HL-60 (cell line): Measurements from ENCODE around the gene C21orf58.

Source experiments
- DNase-seq, 2 experiments: peaks; one replicate each; pipeline ENCODE4 v3.0.0-alpha.2; 2010 to 2020; ENCODE audit warnings: low read depth in 1 of 2, low spot score in 1 of 2
- H3K27ac ChIP-seq: fragments of 250-450 bp; sonication (Bioruptor Pico); replicated peaks from 2 replicates; pipeline ENCODE4 v1.5.1; 2020; ENCODE audit warnings: mild to moderate bottlenecking, moderate library complexity
- H3K27me3 ChIP-seq: fragments of 250-450 bp; sonication (Bioruptor Pico); 2 replicates; pipeline ENCODE4 v1.5.1; 2021; ENCODE audit warnings: mild to moderate bottlenecking, moderate library complexity; ENCODE audit not compliant: insufficient read depth, poor library complexity, severe bottlenecking
- H3K4me3 ChIP-seq: replicated peaks from 2 replicates; pipeline ENCODE4 v1.5.1; 2011; ENCODE audit warnings: mild to moderate bottlenecking, control low read depth, low read length; ENCODE audit not compliant: insufficient read depth
- GABPA ChIP-seq: IDR thresholded peaks from 2 replicates; pipeline ENCODE4 v1.6.1; 2012; ENCODE audit warnings: low read depth
- POLR2AphosphoS5 ChIP-seq: IDR thresholded peaks from 2 replicates; pipeline ENCODE4 v1.6.1; 2012; ENCODE audit warnings: low read depth
- SPI1 ChIP-seq: IDR thresholded peaks from 2 replicates; pipeline ENCODE4 v1.6.1; 2012; ENCODE audit warnings: low read depth, mild to moderate bottlenecking, borderline replicate concordance
- TF ChIP-seq, protein P1 (sequence below): IDR thresholded peaks from one replicate; pipeline ENCODE4 v1.5.1; 2011; ENCODE audit warnings: low read length, control low read depth, inconsistent platforms; ENCODE audit not compliant: insufficient read depth
- TF ChIP-seq, protein P2 (sequence below): IDR thresholded peaks from 2 replicates; pipeline ENCODE4 v1.6.1; 2012; ENCODE audit warnings: low read depth; ENCODE audit not compliant: insufficient replicate concordance

C21orf58 gene

DNA sequence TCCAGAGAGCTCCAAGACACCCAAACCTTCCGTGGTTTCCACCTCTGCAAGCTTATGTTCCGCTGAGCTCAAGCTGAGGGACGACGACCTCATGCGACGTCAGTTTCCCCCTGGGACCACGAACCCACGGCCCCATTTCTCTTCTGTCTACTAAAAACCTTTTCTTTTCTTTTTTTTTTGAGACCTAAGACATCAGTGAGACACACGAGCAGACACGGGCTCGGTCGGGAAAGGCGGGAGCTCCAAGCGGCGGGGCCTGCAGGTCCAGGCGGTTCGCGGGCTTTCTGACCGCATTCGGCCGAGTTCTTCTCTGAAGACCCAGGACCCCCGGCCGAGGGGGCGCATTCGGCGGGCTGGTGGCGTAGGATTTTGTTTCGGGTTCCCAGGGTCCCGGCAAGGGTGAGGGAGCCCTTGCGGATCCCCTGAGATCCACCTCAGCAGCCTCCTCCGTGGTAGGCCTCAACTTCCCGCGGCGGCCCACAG is 402 bp downstream of the C21orf58 start:
- no peak for DNase-seq
- Histone ChIP-seq H3K27me3 (no peaks in the 10 kb centered on the region), H3K4me3 (peak overlapping the region; percentile 92), H3K27ac (peak overlapping the region; percentile 100)
- TF ChIP-seq, protein P1, sequence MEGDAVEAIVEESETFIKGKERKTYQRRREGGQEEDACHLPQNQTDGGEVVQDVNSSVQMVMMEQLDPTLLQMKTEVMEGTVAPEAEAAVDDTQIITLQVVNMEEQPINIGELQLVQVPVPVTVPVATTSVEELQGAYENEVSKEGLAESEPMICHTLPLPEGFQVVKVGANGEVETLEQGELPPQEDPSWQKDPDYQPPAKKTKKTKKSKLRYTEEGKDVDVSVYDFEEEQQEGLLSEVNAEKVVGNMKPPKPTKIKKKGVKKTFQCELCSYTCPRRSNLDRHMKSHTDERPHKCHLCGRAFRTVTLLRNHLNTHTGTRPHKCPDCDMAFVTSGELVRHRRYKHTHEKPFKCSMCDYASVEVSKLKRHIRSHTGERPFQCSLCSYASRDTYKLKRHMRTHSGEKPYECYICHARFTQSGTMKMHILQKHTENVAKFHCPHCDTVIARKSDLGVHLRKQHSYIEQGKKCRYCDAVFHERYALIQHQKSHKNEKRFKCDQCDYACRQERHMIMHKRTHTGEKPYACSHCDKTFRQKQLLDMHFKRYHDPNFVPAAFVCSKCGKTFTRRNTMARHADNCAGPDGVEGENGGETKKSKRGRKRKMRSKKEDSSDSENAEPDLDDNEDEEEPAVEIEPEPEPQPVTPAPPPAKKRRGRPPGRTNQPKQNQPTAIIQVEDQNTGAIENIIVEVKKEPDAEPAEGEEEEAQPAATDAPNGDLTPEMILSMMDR, result no peak
- TF ChIP-seq POLR2AphosphoS5 (peak; percentile 30; the same call in 1 of the 2 replicates), GABPA (no peak), SPI1 (no peak)
- TF ChIP-seq, protein P2, sequence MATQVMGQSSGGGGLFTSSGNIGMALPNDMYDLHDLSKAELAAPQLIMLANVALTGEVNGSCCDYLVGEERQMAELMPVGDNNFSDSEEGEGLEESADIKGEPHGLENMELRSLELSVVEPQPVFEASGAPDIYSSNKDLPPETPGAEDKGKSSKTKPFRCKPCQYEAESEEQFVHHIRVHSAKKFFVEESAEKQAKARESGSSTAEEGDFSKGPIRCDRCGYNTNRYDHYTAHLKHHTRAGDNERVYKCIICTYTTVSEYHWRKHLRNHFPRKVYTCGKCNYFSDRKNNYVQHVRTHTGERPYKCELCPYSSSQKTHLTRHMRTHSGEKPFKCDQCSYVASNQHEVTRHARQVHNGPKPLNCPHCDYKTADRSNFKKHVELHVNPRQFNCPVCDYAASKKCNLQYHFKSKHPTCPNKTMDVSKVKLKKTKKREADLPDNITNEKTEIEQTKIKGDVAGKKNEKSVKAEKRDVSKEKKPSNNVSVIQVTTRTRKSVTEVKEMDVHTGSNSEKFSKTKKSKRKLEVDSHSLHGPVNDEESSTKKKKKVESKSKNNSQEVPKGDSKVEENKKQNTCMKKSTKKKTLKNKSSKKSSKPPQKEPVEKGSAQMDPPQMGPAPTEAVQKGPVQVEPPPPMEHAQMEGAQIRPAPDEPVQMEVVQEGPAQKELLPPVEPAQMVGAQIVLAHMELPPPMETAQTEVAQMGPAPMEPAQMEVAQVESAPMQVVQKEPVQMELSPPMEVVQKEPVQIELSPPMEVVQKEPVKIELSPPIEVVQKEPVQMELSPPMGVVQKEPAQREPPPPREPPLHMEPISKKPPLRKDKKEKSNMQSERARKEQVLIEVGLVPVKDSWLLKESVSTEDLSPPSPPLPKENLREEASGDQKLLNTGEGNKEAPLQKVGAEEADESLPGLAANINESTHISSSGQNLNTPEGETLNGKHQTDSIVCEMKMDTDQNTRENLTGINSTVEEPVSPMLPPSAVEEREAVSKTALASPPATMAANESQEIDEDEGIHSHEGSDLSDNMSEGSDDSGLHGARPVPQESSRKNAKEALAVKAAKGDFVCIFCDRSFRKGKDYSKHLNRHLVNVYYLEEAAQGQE, result no peak

DNA sequence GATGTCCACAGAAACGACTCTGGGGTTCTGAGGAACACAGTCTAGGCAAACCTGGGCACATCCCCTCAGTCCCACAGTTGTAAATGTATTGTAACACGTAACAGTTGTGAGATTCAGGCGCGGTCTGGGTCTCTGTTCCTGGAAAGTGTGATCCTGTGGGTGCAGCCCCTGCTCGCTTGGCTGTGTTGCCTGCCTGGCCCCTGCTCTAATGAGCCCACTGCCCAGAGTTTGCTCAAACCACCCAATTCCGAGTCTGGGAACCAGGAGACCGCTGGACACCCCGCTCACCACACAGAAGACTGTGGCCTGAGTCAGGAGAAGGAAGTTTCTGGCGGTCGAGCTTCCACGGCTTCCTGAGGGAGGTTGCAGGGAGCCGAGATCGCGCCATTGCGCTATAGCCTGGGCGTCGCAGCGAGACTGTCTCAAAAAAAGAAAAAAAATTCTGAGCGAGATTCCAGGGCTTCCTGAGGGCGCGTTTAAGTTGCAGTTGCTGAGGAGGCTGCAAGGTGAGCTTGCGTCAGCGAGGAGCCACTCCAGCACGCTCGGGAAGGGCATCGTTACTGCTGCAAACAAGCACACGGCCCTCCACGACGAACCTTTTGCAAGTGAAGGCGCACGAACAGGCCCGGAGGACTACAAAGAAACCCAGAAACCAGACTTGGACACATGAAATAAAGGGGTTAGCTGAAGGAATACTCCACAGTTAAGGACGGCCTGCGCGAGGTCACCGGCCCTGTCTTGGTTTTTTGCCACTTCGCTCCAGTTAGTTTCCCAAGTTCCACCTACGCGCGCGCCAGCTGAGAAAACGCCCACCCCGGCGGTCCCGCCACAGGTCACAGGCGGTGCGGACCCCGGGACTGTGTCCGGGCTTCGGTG is 1.1 kb downstream of the C21orf58 start:
- H3K27ac ChIP-seq, result peak overlapping the region; percentile 100
- TF ChIP-seq, protein P1, result no peak
- TF ChIP-seq SPI1 (no peak), POLR2AphosphoS5 (no peak; the same call in 1 of the 2 replicates), GABPA (no peak)
- TF ChIP-seq, protein P2, result no peak
- H3K4me3 ChIP-seq, result peak overlapping the region; percentile 92
- H3K27me3 ChIP-seq, result no peaks in the 10 kb centered on the region
- DNase-seq, result peak in 1 of 2 experiments; percentile 37

DNA sequence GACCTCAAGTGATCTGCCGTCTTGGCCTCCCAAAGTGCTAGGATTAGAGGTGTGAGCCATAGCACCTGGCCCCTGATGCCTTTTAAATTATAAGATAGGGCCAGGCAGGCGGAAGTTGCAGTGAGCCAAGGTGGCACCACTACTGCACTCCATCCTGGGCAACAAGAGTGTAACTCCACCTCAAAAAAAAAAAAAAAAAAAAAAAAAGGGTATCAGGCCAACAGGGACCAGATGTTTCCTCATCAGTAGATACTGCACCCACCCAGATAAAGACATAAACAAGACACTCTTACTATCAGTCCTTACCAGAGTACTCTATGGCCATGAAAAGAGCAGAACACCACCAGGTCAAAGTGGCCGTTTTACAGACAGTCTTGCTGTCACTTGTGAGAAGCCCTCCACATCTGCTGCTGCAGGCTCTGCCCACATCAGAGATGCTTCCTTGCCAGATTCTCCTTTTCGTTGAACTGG is 3.3 kb downstream of the C21orf58 start:
- TF ChIP-seq, protein P2, result no peak
- TF ChIP-seq, protein P1, result no peak
- no peak for TF ChIP-seq SPI1
- TF ChIP-seq POLR2AphosphoS5, result no peak
- no peak for TF ChIP-seq GABPA
- Histone ChIP-seq H3K27me3 (no peaks in the 10 kb centered on the region), H3K27ac (no peak overlapping the region), H3K4me3 (no peak overlapping the region; the same call in 1 of the 2 replicates)
- DNase-seq, result no peak
